SU-DHL-6 (cell line): ENCODE results near the gene CDH13.

Experiments used
- EZH2phosphoT487 ChIP-seq: fragments of 200-600 bp; sonication (generic), shearing (Covaris generic); conservative IDR thresholded peaks from 2 replicates; pipeline ENCODE4 v1.6.1; 2018; ENCODE audit warnings: mild to moderate bottlenecking, antibody characterized with exemption, low read length, moderate library complexity, mixed read lengths
- TF ChIP-seq, protein P1 (sequence below): fragments of 200-600 bp; sonication (generic); IDR thresholded peaks from one replicate; pipeline ENCODE4 v1.5.1; 2017; ENCODE audit warnings: antibody characterized with exemption, mild to moderate bottlenecking, low read length, moderate library complexity; ENCODE audit not compliant: insufficient read depth, poor library complexity, severe bottlenecking

- TF ChIP-seq, protein P1, sequence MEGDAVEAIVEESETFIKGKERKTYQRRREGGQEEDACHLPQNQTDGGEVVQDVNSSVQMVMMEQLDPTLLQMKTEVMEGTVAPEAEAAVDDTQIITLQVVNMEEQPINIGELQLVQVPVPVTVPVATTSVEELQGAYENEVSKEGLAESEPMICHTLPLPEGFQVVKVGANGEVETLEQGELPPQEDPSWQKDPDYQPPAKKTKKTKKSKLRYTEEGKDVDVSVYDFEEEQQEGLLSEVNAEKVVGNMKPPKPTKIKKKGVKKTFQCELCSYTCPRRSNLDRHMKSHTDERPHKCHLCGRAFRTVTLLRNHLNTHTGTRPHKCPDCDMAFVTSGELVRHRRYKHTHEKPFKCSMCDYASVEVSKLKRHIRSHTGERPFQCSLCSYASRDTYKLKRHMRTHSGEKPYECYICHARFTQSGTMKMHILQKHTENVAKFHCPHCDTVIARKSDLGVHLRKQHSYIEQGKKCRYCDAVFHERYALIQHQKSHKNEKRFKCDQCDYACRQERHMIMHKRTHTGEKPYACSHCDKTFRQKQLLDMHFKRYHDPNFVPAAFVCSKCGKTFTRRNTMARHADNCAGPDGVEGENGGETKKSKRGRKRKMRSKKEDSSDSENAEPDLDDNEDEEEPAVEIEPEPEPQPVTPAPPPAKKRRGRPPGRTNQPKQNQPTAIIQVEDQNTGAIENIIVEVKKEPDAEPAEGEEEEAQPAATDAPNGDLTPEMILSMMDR, result no peak
- TF ChIP-seq EZH2phosphoT487, result no peak
Observed at GRCh38 chr16:82715833-82716232, 89.1 kb downstream of the CDH13 start.
